GM23248 (cell line): Measurements from ENCODE around the gene HOXC5. TPM values are rescaled to one million over a fixed set of nuclear protein-coding genes. Genes with fewer than 3 reads are reported as not detected.

Experiments
- DNase-seq: peaks from one replicate; pipeline ENCODE4 v3.0.0-alpha.2; 2015
- H2AFZ ChIP-seq: fragments of 200-600 bp; sonication (generic); 2 replicates; pipeline ENCODE4 v1.6.1; 2016; ENCODE audit warnings: antibody characterized with exemption
- H3F3A ChIP-seq: fragments of 200-600 bp; sonication (generic); 2 replicates; pipeline ENCODE4 v1.6.1; 2016; ENCODE audit warnings: mild to moderate bottlenecking, antibody characterized with exemption, mixed run types; ENCODE audit not compliant: insufficient read depth
- H3K27ac ChIP-seq: fragments of 200-600 bp; sonication (generic); 2 replicates; pipeline ENCODE4 v1.5.1; 2016; ENCODE audit warnings: mild to moderate bottlenecking
- H3K27me3 ChIP-seq: fragments of 200-600 bp; sonication (generic); replicated peaks from 2 replicates; pipeline ENCODE4 v1.6.1; 2016; ENCODE audit warnings: mild to moderate bottlenecking; ENCODE audit not compliant: insufficient read depth
- H3K36me3 ChIP-seq: fragments of 200-600 bp; sonication (generic); 2 replicates; pipeline ENCODE4 v1.6.1; 2016; ENCODE audit warnings: low read depth, mild to moderate bottlenecking
- H3K4me1 ChIP-seq: fragments of 200-600 bp; sonication (generic); 2 replicates; pipeline ENCODE4 v1.6.1; 2016; ENCODE audit warnings: mild to moderate bottlenecking; ENCODE audit not compliant: insufficient read depth
- H3K4me2 ChIP-seq: fragments of 200-600 bp; sonication (generic); one replicate; pipeline ENCODE4 v1.6.1; 2016; ENCODE audit warnings: mild to moderate bottlenecking; ENCODE audit not compliant: unreplicated experiment
- H3K4me3 ChIP-seq: fragments of 200-600 bp; sonication (generic); 2 replicates; pipeline ENCODE4 v1.5.1; 2016; ENCODE audit warnings: mild to moderate bottlenecking
- H3K79me2 ChIP-seq: fragments of 200-600 bp; sonication (generic); 2 replicates; pipeline ENCODE4 v1.6.1; 2016; ENCODE audit warnings: mild to moderate bottlenecking; ENCODE audit not compliant: insufficient read depth
- H3K9ac ChIP-seq: fragments of 200-600 bp; sonication (generic); 2 replicates; pipeline ENCODE4 v1.6.1; 2016; ENCODE audit warnings: mild to moderate bottlenecking
- H3K9me2 ChIP-seq: fragments of 200-600 bp; sonication (generic); 2 replicates; pipeline ENCODE4 v1.6.1; 2016; ENCODE audit warnings: mixed run types, mild to moderate bottlenecking, moderate library complexity; ENCODE audit not compliant: insufficient read depth
- H3K9me3 ChIP-seq: fragments of 200-600 bp; sonication (generic); one replicate; pipeline ENCODE4 v1.6.1; 2017; ENCODE audit warnings: low read depth
- H4K20me1 ChIP-seq: fragments of 200-600 bp; sonication (generic); 2 replicates; pipeline ENCODE4 v1.6.0; 2016; ENCODE audit not compliant: insufficient read depth
- EZH2 ChIP-seq: fragments of 200-600 bp; sonication (generic); IDR thresholded peaks from 2 replicates; pipeline ENCODE4 v1.6.1; 2018; ENCODE audit warnings: antibody characterized with exemption, mild to moderate bottlenecking; ENCODE audit not compliant: insufficient read depth, poor library complexity, severe bottlenecking
- EZH2phosphoT487 ChIP-seq: fragments of 200-600 bp; sonication (generic); IDR thresholded peaks from 2 replicates; pipeline ENCODE4 v1.6.1; 2018; ENCODE audit warnings: antibody characterized with exemption, moderate library complexity, mild to moderate bottlenecking, low read depth; ENCODE audit not compliant: insufficient read depth
- WGBS, 2 experiments: methylation state at CpG; one replicate each; pipeline ENCODE4 v1.1.6; 2015 to 2017; ENCODE audit warnings: low lambda C conversion rate in 2 of 2, low coverage in 1 of 2; ENCODE audit errors: missing lambda C conversion rate in 2 of 2; 5-methylcytosine and 5-hydroxymethylcytosine counted together
- in situ Hi-C: fragments of 300-500 bp; cut with MboI; formaldehyde crosslinking; loops from 2 replicates; pipeline ENCODE4 v1.15.0; 2020
- polyA plus RNA-seq: library from polyadenylated mRNA; unstranded; fragments of >200 nt; fragmentation: Nextera tagmentation; extraction: Ambion mirVana; gene quantifications from 2 replicates; pipeline ENCODE4 v1.2.1, GENCODE V29; 2016
- total RNA-seq: library from RNA; depleted of rRNA; stranded (reverse); fragments of >200 nt; shearing (Covaris generic); gene quantifications from 2 replicates; pipeline ENCODE4 v1.2.3, GENCODE V29; 2014

Gene HOXC5
- total and polyA plus RNA-seq, 2 experiments from 2014 or later: 0.65 to 1.8 TPM

DNA sequence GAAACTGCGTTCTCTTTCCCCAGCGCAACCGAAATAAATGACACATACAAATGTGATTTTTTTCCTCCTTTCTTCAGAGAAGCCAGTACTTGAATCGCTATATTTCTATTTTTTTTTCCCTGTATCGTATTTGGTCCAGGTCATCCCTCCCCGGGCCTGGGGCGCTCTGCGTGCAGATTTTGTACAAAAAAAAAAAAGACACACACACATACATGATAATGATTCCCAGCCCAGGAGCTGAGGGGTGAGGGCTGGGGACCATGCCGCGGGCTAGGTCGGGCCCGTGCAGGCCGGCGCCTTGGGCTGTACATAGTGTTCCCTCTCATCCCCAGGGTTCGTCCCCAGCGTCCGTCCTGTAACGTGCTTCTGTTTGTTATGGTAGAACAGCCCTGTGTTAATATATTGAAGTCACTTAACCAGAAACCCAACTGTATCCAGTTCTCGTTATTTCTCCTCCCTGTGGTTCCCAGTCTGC is 29.9 kb upstream of the HOXC5 start:
- peaks cover 4% of the 10 kb centered on the region; the same call in 1 of the 2 replicates for H3K4me1 ChIP-seq
- H3K36me3 ChIP-seq: no peaks in the 10 kb centered on the region
- TF ChIP-seq EZH2 (no peak), EZH2phosphoT487 (no peak)
- no peaks in the 10 kb centered on the region for H3K9me2 ChIP-seq
- no peak overlapping the region for H2AFZ ChIP-seq
- H3K27me3 ChIP-seq: no peaks in the 10 kb centered on the region
- DNase-seq: no peak
- no peak overlapping the region for H3K4me2 ChIP-seq
- H3K79me2 ChIP-seq: peaks cover 17% of the 10 kb centered on the region
- WGBS, 2 experiments: 98% methylated on average over 19 of the region's 19 CpGs
- no peaks in the 10 kb centered on the region for H3K9me3 ChIP-seq
- H3K27ac ChIP-seq: no peak overlapping the region
- H3K9ac ChIP-seq: no peak overlapping the region
- H4K20me1 ChIP-seq: no peaks in the 10 kb centered on the region
- in situ Hi-C loops: no loop called here
- no peak overlapping the region for H3K4me3 ChIP-seq
- H3F3A ChIP-seq: peaks cover 7% of the 10 kb centered on the region; the same call in 1 of the 2 replicates

DNA sequence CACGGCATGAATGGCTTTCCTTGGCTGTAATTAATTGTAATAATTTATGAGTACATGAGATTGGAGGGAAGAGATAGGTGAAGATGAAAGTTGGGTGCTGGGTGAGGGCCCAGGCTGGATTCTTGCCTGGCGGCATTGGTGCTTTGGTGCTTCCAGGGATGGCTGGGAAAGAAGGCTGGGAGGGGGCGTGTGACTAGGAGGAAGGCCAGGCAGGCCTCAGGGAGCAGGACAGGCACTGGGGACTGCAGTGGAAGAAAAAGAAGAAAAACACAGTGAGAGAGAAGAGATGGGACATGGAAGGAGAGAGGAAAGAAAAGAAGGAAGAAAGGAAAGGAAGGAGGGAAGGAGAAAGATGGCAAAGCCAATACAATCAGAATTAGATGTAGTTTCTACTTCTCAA is 29.2 kb upstream of the HOXC5 start:
- H4K20me1 ChIP-seq: no peaks in the 10 kb centered on the region
- no peaks in the 10 kb centered on the region for H3K36me3 ChIP-seq
- H3K4me3 ChIP-seq: no peak overlapping the region
- WGBS, 2 experiments: 84 to 89% methylated on average over 3 of the region's 3 CpGs
- H3K27ac ChIP-seq: no peak overlapping the region
- in situ Hi-C loops: no loop called here
- H3K4me2 ChIP-seq: no peak overlapping the region
- no peak overlapping the region for H2AFZ ChIP-seq
- TF ChIP-seq EZH2phosphoT487 (no peak), EZH2 (no peak)
- peaks cover 13% of the 10 kb centered on the region; the same call in 1 of the 2 replicates for H3F3A ChIP-seq
- no peak overlapping the region for H3K9ac ChIP-seq
- peaks cover 10% of the 10 kb centered on the region for H3K4me1 ChIP-seq
- peaks cover 22% of the 10 kb centered on the region for H3K79me2 ChIP-seq
- DNase-seq: no peak
- H3K27me3 ChIP-seq: no peaks in the 10 kb centered on the region
- H3K9me3 ChIP-seq: no peaks in the 10 kb centered on the region
- H3K9me2 ChIP-seq: no peaks in the 10 kb centered on the region

DNA sequence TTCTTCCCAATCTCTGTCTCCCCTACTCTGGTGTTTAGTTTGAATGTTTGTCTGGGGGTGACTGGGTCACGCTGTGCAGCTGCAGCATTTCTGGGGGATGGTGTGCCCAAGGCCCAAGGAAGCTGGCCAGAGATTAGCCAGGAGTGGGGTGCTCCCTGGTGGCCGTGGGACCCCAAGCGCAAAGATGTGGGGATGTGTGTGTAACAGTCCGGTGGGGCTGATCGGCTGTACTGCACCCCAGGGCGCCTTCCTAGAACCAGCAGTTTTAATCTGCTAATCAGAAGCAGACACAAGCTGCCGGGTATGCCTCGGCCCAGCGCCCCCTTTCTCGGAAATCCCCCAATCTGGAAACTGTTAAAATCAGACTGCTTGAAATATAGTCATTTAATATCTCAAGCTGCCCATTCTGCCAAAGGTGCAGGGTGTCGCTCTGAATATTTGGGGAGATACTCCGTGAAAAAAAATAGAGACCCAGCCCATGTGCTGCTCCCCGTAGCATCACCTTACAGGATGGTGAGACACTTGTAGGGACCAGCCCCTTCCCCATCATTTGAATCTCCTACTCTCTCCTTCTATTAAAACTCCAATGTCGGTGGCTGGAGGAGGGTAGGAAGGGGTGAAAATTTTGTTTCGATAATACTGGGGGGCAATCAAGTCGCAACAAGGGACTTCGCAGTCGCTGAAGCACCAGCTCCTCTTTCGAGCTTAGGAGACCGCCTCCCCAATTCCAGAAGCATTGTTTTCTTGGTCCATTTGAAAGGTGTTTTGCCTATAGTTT is 28.6 kb upstream of the HOXC5 start:
- no peak for DNase-seq
- Histone ChIP-seq H3K4me2 (no peak overlapping the region), H3K9me2 (no peaks in the 10 kb centered on the region), H3K9ac (no peak overlapping the region), H3K27ac (no peak overlapping the region), H3F3A (peaks cover 13% of the 10 kb centered on the region; the same call in 1 of the 2 replicates), H2AFZ (no peak overlapping the region), H3K4me1 (peaks cover 10% of the 10 kb centered on the region), H3K4me3 (no peak overlapping the region), H3K27me3 (no peaks in the 10 kb centered on the region), H3K9me3 (no peaks in the 10 kb centered on the region), H3K36me3 (no peaks in the 10 kb centered on the region), H4K20me1 (no peaks in the 10 kb centered on the region), H3K79me2 (peaks cover 25% of the 10 kb centered on the region)
- TF ChIP-seq EZH2phosphoT487 (no peak), EZH2 (no peak)
- in situ Hi-C loops: no loop called here
- 69 to 75% methylated on average over 20 of the region's 20 CpGs for WGBS, 2 experiments

DNA sequence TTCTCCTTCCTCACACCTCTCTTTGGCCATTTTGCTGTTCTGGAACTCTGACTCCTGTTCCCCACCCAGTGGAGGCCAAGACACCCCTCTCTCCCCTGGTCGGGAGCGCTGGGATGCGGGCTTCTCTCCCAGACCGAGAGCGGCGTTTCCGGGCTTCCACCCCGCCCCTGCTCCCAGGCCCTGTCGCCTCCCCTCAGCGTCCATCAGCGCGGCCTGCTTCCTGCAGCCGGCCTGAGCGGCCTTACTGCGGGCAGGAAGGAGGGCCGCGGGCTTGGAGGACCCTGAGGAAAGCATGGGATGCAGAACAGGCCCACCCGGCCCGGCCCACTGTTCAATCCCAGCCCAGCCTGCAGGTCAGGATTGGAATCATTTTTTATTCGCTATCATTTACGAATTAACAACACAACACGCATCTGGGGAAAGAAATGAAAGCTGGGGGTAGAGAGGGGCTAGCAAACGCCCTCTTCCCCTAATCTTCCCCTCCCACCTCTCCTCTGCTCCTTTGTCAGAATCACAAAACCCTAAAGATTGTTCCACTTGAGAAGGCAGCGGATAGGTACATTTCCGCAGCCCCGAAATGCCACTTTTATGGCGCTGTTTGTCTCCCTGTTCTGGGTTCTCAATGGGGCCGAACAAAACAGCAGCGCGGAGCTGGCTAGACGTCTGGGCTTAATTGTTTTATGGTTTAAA is 27.9 kb upstream of the HOXC5 start:
- H3F3A ChIP-seq: peaks cover 13% of the 10 kb centered on the region; the same call in 1 of the 2 replicates
- no peaks in the 10 kb centered on the region for H4K20me1 ChIP-seq
- no peak overlapping the region for H3K27ac ChIP-seq
- no peaks in the 10 kb centered on the region for H3K36me3 ChIP-seq
- no peaks in the 10 kb centered on the region for H3K9me2 ChIP-seq
- peaks cover 10% of the 10 kb centered on the region for H3K4me1 ChIP-seq
- H3K27me3 ChIP-seq: no peaks in the 10 kb centered on the region
- no peak overlapping the region for H3K4me2 ChIP-seq
- no peak overlapping the region for H2AFZ ChIP-seq
- peaks cover 32% of the 10 kb centered on the region for H3K79me2 ChIP-seq
- in situ Hi-C loops: no loop called here
- no peaks in the 10 kb centered on the region for H3K9me3 ChIP-seq
- no peak for TF ChIP-seq EZH2phosphoT487
- TF ChIP-seq EZH2: no peak
- H3K9ac ChIP-seq: no peak overlapping the region
- 80 to 81% methylated on average over 15 to 31 of the region's 31 CpGs for WGBS, 2 experiments
- H3K4me3 ChIP-seq: no peak overlapping the region
- DNase-seq: no peak
